ENCODE measurements around the gene LRMDA.

LRMDA gene

DNA sequence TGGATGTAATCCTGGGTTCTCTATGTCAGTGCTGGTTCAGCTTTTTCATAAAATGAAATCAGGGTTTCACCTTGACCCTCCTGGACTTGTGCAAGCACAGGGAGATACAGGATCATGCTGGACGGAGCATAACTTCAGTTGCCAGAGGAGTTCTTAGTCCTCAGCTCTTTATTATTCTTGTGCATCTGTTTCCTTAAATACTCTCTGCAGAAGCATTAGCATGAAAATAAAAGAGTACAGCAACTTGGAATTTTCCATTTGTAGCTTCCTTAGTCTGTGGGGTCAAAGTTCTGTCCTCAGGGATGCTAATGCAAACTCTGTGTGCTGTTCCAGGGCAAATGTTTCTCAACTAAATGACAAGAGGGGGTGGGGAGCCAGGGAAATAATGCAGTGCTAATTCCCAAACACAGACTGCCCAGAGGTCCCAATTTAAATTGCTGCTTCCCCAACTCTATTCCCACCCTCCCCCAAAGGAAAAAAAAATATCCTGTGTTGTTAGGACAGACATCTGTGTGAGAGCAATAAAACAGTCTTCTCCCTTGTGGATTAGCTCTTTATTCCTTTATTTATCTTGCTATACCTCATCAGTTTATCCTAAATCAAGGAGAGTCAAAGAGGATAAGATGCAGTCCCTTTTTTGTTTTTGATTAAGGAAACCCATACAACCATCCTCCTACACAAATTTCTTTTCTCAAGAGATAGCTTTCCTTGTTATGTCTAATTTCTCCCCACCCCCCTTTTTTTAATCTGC, 905.0 kb downstream of the LRMDA start:
- no peak for DNase-seq

DNA sequence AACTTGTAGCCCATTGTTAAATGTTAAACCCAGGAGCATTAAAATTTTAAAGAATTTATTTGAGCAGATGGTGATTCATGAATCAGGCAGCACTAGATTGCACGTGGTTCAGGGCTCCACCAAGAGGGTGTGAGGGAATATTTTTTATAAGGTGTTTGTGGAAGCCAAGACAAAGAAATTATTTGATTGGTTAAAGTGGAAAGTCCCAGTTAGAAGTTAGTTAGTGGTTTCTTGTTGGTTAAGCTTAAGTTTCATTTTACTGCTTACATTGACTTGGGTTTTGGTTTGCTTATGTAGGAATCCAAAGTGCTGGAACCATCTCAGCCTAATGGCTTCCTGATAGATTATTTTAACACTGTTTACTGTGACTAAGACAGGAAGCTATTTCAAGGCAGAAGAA, 906.2 kb downstream of the LRMDA start:
- DNase-seq: no peak

DNA sequence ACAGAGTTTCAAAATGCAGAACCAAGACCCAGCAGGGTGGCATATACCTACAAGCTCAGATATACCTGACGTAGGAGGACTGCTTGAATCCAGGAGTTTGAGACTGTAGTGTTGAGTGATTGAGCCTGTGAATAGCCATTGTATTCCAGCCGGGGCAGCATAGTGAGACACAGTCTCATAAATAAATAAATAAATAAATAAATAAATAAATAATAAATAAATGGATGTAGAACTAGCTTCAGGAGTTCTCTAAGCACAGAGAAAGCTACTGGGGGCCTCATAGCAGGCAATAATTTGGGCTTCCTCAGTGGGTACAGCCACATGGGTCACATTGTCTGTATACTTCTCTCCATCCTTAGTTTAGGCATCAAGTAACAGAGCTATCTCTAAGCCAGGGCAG, 906.8 kb downstream of the LRMDA start:
- DNase-seq: no peak

DNA sequence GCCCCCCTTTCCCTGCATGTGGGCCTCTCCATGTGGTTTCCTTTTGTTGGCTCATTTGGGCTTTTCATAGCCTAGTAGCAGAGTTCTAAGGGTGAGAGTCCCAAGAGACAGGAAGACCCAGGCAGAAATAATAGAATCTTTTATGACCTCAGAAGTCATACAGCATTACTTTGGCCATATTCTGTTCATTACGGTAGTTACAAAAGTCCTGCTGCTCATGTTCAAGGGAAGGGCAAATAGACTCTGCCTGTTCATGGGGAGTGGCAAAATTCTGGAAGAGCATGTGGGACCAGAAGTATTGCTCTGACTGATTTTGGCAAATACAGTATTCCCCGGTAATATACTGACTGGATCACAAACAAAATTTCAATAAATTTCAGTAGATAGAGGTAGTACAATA, 910.3 kb downstream of the LRMDA start:
- DNase-seq: no peak

DNA sequence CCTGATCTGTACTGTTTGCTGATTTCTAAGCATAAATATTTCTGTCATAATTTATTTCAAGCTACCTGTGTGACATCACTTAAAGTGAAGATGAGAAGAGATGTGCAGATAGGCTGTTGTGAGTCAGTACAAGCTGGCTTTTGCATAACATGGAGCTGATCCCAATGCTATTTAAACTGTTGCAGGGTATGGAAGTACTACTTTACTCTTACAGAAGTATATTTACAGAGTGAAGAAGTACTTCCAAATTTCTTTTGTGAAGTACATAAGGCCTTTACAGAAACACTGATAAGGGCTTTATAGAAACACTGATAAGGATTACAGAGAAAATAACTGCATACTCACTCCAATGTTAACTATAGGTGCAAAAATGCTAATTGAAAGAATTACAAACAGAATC, 911.6 kb downstream of the LRMDA start:
- no peak for DNase-seq

DNA sequence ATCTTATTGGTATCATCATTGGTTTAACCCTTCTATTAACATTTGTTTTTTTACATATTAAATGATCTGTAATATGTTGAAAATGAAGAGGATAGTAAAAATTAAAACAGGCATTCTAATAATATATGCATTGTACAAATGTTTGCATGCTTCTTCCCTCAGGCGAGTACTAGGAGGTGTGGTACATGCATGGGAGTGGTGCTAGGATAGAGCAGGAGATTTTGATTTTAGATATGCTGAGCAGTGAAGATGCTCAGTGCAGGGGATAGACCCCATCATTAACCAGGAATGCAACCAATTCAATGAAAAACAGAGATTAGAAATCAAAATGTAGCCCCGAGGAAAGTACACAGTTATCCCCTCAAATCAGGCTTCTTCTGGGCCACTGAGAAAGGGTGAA, 916.4 kb downstream of the LRMDA start:
- DNase-seq: no peak

DNA sequence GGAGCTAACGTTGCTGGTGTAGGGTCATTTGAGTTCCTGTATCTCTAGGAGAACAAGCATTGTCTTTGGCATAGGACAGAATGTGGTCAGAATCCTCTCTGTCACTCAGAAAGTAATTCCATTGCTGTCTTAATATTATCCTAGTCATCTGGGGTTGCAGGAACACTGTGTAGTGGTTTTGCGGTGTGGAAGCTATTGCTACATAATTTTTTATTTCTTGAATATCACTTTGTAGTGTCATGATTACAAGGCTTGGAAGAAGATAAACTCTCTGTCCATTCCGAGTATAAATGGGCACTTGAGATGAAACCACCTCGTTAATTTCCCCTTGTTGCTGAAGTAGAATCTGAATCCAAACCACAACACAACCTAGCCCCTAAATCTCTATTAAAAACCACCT, 919.2 kb downstream of the LRMDA start:
- DNase-seq: no peak

DNA sequence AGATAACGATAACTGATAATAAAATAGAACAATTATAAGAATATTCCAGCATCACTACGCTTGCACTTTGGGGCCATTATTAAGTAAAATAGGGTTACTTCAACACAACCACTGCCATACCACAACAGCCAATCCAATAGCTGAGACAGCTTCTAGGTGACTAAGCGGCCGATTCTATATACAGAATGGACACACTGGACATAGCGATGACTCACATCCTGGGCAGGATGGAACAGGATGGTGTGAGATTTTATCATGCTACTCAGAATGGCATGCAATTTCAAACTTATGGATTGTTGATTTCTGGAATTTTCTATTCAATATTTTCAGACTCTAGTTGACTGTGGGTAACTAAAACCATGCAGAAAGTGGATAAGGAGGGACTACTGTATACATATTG, 920.9 kb downstream of the LRMDA start:
- DNase-seq: no peak

DNA sequence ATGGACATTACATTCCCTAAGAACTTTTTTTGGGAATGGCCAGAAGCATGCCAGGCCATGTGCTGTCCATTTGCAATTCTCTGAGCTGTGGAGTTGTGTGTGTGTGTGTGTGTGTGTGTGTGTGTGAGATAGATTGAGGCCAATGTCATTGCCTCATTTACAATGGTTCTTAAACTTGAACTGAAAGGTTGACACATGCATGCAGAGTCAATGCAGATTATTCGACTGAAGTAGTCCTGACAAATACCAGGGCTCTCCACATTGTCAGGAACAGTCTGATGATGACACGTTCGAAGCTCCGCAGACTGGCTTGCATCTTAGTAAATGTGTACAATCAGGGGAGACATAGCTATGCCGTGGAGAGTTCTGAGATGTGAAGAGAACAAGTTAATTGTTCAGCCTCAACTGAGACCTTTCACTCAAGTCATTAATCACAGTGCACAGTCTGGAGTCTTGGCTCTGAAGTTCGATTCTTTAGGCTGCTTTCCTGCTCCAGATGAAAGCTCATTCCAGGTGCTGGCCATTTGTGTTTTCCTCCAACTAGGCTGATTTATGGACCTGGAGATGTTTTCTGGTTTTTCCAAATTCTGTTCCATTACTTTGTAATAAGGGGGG, 921.9 kb downstream of the LRMDA start:
- DNase-seq: no peak

DNA sequence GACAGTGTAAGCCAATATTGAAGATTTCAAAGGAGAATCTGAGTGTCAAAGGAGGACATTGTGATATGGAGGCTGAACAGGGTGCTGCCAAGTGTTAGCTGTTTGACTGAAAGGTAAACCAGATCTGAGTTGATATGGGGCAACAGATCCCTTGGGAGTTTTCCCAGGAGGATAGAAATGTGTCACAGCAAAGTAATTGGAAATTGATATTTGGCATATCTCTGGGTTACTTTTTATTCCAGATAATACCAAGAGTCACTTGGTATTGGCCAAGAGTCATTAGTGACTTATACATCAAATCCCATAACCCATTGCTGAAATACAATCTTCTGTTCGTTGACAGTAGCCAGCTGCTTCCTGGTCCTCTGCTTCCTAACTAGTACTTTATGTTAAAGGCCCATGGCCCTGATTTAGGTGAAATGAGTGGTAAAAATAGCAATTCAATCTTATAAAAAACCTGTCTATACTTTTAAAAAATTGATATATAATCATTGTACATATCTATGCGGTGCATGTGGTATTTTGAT, 922.9 kb downstream of the LRMDA start:
- DNase-seq: no peak

DNA sequence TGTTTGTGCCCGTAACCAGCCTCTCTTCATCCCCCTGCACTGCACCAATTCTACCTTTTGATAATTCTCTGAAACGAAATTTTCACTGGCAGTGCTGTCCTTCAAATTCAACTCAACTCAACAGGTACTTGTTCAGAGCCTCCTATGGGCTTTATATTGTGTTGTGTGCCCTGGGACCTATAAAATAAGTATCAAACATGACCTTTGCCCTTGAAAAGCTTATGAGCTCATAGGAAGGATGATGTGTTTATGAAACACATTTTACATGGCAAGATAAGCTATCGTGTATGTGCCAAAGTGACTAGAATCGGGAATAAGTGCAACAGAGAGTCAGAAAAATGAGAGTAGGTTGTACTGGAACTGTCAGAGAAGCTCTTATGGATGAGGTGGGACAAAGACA, 923.5 kb downstream of the LRMDA start:
- DNase-seq: no peak

DNA sequence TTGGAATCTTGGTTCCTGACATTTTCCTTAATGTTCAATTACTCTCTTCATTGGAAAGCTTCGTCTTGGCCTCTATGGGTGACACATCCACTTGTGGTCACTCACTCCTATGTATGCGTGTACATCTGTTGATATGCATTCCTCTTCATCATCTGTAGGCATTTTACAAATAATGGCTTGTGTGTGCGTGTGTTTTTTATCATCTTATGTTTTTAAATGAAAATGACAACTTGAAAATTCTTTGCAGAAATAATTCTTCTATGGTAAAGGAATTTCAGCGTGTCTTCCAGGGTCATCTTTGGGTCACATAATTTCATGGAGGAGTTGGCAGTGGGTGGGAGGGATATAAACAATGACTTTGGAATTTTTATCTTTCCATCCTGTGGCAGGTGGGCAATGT, 925.1 kb downstream of the LRMDA start:
- no peak for DNase-seq

DNA sequence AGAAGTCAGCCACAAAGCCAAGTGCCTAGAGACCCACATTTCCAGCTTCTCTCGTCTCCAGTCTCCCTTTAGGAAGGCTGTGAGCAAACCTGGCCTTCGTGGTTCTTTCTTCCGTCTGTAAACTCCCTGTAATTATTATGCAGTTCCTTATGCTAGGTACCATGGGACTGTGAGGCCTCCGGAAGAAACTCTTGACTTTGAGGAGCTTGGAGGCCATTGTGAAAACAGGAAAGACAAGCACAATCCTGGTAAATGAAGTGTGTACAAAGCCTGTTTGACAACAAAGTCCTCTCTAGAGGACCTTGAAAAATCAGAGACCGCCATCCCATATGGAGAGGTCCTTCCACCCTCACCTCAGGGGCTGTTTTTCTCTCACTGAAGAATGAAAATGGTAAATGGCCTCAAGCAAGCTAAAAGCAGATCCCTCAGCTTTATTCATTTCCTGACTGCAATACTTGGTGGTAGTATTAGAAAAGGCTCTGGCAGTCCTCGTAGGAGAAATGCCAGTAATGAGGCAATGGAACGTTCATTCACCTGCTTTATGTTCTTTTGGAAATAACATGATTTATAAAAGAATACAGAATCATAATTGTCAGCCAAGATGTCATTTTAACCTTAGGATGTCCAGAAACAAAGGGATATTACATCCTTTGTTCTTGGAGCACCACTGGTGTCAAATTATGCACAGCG, 926.4 kb downstream of the LRMDA start:
- DNase-seq: no peak

DNA sequence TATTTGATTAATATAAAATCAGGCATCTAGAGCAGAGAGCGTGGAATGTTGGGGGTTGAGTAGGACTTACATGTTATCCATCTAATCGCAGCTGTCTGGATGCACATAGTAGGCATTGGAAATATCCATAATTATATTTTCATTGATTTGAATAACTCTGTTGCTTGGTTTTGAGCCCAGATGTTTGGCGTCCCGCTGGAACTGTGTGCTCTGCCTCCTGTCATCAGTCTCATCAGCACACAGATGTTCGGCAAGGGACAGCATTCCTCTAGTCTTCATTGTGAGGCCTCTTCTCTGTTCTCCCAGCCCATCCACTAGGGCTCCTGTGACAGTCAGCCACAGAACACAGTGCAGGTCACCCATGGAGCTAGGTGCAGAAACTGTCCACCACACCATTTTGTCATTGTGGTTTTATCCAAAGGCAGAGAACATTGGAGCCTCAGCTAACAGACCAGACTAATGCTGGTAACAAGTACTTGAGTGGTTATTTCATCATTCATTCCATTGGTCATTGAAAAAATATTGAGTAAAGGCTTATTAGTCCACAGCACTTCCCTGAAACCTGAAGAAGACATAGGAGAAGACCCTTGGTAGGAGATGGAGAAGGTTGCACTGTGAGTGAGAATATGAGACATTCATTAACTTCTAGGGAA, 927.4 kb downstream of the LRMDA start:
- DNase-seq: no peak

DNA sequence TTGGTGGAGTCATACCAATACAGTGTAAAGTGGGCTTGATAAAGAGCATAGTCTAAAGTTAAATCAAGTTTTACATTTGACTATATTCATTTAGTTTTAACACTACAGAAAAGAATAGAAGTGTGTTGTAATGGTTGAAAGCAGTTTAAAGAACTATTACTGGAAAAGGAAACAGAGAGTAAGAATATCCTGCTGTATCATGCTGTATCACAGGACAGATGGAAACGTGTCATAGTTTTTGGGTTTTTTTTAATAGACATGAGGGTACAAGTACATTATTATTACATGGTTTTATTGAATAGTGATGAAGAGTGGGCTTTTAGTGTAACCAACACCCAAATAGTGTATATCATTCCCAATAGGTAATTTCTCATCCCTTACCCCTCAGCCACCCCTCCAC, 944.3 kb downstream of the LRMDA start:
- no peak for DNase-seq

DNA sequence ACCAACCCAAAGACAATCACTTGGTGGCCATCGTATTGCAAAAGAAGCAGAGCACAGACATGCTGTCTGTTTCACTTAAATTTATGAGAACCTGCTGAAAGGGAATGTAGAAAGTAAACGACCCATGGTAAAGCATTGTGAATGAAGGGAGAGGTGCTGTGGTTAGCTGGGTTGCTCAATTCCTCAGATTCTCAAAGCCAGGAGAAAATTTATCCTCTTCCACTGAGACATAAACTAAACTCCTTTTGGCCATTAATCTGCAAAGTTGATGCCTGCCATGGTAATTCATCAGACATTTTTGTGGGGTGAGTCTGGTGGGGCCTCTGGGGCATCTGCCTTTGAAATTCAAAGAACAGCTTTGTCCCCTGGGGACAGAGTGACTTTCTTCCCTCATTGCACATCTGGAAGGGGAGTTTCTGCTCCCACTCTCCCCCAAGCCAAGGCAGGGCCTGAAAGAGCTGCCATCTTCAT, 951.0 kb downstream of the LRMDA start:
- no peak for DNase-seq

DNA sequence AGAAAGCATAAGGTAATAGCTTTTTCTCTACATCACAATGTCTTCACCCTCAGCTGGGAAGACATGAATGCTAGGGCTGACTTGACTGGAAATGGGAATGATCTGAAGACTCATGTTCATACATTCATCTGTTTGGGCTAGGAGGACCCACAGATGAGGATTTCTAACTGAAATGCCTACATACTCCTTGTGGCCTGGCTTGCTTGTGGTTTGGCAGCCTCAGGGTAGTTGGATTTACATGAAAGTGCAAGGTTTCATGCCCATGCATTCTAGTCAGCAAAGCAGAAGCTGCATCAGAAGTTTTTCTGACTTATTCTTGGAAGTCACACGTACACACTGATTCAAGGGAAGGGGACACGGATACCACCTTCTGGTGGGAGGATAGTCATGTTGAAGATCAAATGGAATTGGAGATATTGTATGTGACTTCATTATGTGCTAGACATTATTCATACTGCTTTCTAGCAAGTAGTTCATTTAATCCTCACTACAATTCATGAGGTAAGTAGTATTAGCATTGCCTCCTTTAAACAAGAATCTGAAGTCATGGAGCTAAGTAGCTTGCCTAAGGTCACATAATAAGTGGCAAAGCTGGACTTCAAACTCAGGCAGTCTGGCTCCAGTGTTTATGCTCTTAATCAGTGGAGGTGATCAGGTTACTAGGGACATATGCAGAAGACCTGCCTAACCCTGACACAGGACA, 957.0 kb downstream of the LRMDA start:
- DNase-seq: no peak

DNA sequence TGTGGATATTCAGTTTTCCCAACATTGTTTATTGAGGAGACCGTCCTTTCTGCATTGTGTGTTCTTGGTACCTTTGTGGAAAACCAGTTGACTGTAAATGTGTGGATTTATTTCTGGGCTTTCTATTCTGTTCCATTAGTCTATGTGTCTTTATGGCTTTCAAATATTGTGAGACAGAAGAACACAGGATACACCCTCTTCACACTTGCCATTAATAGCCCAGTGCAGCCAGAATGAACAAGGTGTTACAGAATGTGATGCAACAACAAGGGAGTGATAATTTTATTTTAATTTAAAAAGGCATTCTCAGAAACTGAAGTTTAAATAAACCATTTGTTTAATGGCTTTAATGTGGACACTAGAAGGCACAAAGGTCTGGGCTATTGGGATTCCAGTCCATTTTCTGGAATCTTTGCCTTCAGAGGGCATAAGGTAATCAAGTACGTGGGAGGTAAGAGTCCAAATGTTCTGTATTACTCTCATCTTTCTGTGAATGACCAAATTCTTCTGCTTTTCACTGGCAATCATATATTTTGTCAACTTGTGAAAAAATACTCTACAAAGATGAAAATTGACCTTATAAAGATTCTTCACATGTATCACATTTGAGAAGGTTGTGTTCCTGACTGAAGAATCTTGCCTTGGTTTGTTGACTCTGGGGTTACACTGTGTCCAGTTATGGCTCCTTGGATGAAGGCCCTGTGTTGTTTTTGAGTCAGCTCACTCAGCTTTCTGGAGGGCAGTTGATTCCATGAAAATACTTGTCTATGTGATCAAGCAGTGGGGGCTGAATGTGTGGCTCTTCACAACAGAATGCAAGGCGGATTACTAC, 962.7 kb downstream of the LRMDA start:
- DNase-seq: no peak

DNA sequence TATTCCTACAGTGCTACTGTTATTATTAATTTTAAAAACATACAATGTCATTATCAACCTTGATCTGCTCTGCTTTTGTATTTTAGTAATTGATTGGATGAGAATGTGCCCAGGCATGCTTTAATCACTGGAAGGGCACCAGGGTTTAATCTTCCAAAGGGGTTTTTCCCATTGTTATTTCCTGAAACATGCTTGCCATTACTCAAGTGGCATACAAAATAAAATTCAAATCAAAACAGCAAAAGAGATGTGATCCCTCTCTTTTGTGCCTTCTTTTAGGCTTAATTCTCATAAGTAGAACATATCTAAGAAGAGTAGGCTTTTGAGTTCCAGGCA, 963.3 kb downstream of the LRMDA start:
- no peak for DNase-seq

DNA sequence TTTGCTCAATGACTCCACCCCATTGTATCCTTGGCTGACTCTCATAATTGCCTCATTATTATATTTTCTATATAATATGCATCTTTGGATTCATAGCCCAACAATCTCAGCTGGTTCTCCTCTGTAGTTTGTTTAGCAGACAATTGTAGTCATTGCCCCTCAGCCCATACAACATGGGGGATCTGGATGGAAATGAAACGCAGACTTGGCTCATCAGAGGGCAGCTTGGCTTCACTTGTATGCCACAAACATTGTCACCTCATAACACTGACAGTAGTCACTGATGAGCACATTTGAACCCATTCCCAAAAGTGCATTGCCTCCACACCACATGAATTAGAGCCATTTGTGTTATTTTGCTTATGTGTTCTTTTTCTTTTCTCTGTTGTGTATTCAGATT, 963.8 kb downstream of the LRMDA start:
- no peak for DNase-seq

DNA sequence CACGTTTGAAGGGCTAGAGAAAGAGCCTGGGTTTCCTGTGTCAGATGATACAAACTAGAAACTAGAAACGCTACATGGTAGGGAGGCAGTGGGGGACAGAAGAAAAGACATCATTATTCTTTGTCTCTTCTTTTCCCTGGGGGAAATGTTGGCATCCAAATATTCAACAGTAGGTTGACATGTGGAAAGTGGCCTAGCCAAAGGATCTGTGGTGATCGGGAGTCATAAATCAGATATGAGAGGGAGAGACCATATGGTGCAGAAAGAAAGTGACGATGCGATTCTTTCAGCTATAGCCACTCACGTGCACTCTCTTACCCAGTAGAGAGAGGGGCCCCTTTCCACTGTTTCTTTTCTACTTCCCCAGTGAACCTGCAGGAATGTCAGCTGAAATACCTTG, 964.7 kb downstream of the LRMDA start:
- no peak for DNase-seq

Measured in DMS79 (cell line).